Caco-2 (cell line): ENCODE results near the gene MGARP. TPM values are rescaled to one million over a fixed set of nuclear protein-coding genes. Genes with fewer than 3 reads are reported as not detected.

Source experiments
- BruUV-seq: library from RNA; stranded (reverse); fragments of 400-500 nt; replicated peaks from 2 replicates; lab custom pipeline; 2021; lab: Mats Ljungman, UMichigan
- CTCF ChIA-PET: fragments of 300-600 bp; sonication (Branson Sonifier 250); formaldehyde crosslinking; loops from one replicate; lab custom pipeline; 2022; ENCODE audit warnings: antibody characterized with exemption; lab: Charles Lee
- POLR2A ChIA-PET: fragments of 300-600 bp; sonication (Branson Sonifier 250); formaldehyde crosslinking; loops from one replicate; lab custom pipeline; 2022; ENCODE audit warnings: antibody characterized with exemption; lab: Charles Lee
- DNase-seq, 2 experiments: peaks; one replicate each; pipeline versions ENCODE4 v3.0.0 to v3.0.0-alpha.2; 2020 to 2022
- H3K27me3 ChIP-seq: replicated peaks from 2 replicates; pipeline ENCODE4 v1.6.0; 2011; ENCODE audit warnings: low read length; ENCODE audit not compliant: control insufficient read depth, insufficient read depth
- H3K36me3 ChIP-seq: 2 replicates; pipeline ENCODE4 v1.5.1; 2011; ENCODE audit warnings: low read length; ENCODE audit not compliant: control insufficient read depth, insufficient read depth
- H3K4me1 ChIP-seq: fragments of 250-450 bp; sonication (Bioruptor Pico); 2 replicates; pipeline ENCODE4 v1.5.1; 2020; ENCODE audit warnings: mild to moderate bottlenecking
- H3K4me3 ChIP-seq: 2 replicates; pipeline ENCODE4 v1.5.1; 2011; ENCODE audit warnings: low read depth, mild to moderate bottlenecking, control low read depth, low read length
- H3K9me3 ChIP-seq: fragments of 250-450 bp; sonication (Bioruptor Pico); 2 replicates; pipeline ENCODE4 v1.5.1; 2020; ENCODE audit warnings: mild to moderate bottlenecking, moderate library complexity
- H3K27ac Mint-ChIP-seq: one replicate; pipeline ENCODE4 v1.8.0; 2022; ENCODE audit warnings: mixed read lengths; ENCODE audit not compliant: unreplicated experiment
- H3K27me3 Mint-ChIP-seq: one replicate; pipeline ENCODE4 v1.8.0; 2022; ENCODE audit warnings: mixed read lengths; ENCODE audit not compliant: insufficient read depth, unreplicated experiment
- H3K36me3 Mint-ChIP-seq: one replicate; pipeline ENCODE4 v1.8.0; 2022; ENCODE audit warnings: mild to moderate bottlenecking, mixed read lengths; ENCODE audit not compliant: insufficient read depth, unreplicated experiment
- H3K4me1 Mint-ChIP-seq: one replicate; pipeline ENCODE4 v1.8.0; 2022; ENCODE audit warnings: low read depth, mixed read lengths; ENCODE audit not compliant: unreplicated experiment
- H3K4me3 Mint-ChIP-seq: one replicate; pipeline ENCODE4 v1.8.0; 2022; ENCODE audit warnings: mild to moderate bottlenecking, moderate library complexity, mixed read lengths; ENCODE audit not compliant: unreplicated experiment
- H3K9me3 Mint-ChIP-seq: one replicate; pipeline ENCODE4 v1.8.0; 2022; ENCODE audit warnings: mixed read lengths; ENCODE audit not compliant: unreplicated experiment
- CTCF ChIP-seq, 2 experiments: fragments of 200-600 bp in 1 of 2; IDR thresholded peaks; 1 replicate in 1 of 2; 2 replicates in 1 of 2; pipeline versions ENCODE4 v1.5.1 to v1.8.0; 2011 to 2022; ENCODE audit warnings: antibody characterized with exemption in 1 of 2, control low read depth in 1 of 2, inconsistent platforms in 1 of 2, low read depth in 1 of 2, low read length in 1 of 2, mild to moderate bottlenecking in 1 of 2, moderate library complexity in 1 of 2; ENCODE audit not compliant: insufficient read depth in 1 of 2, severe bottlenecking in 1 of 2, unreplicated experiment in 1 of 2
- intact Hi-C: fragments of 100-400 bp; cut with micrococcal nuclease; formaldehyde crosslinking; loops from one replicate; pipeline ENCODE4 v1.10.0; 2022; ENCODE audit not compliant: unreplicated experiment
- total RNA-seq: library from RNA; stranded (reverse); gene quantifications from 2 replicates; pipeline ENCODE4 v1.2.3, GENCODE V29; 2022

Gene MGARP
- total RNA-seq, 1 experiment from 2014 or later = 0.23 TPM

- Mint-ChIP-seq H3K36me3 (no peaks in the 10 kb centered on the region), H3K27me3 (no peaks in the 10 kb centered on the region), H3K4me3 (no peak overlapping the region), H3K4me1 (peaks cover 6% of the 10 kb centered on the region), H3K27ac (no peak overlapping the region), H3K9me3 (no peaks in the 10 kb centered on the region)
- no TSS peak for BruUV-seq
- H3K4me1 ChIP-seq = peaks cover 21% of the 10 kb centered on the region; the same call in 1 of the 2 replicates
- POLR2A ChIA-PET = no interaction called here
- no peak for TF ChIP-seq CTCF (IDR thresholded peaks at IDR 0.05; ENCODE audit: insufficient read depth in 1 of 2, low read depth in 1 of 2, low read length in 1 of 2, severe bottlenecking in 1 of 2, unreplicated experiment in 1 of 2)
- CTCF ChIA-PET = no interaction called here
- DNase-seq = no peak
- no peaks in the 10 kb centered on the region for H3K36me3 ChIP-seq
- no peaks in the 10 kb centered on the region for H3K27me3 ChIP-seq
- H3K4me3 ChIP-seq = no peak overlapping the region
- intact Hi-C loops = no loop called here
- no peaks in the 10 kb centered on the region for H3K9me3 ChIP-seq
Measured at GRCh38 chr4:139278912-139279759, 889 bp downstream of the MGARP start.

- no peak for TF ChIP-seq CTCF (IDR thresholded peaks at IDR 0.05; ENCODE audit: insufficient read depth in 1 of 2, low read depth in 1 of 2, low read length in 1 of 2, severe bottlenecking in 1 of 2, unreplicated experiment in 1 of 2)
- no peak overlapping the region for H3K4me3 ChIP-seq
- H3K36me3 ChIP-seq = no peaks in the 10 kb centered on the region
- no peaks in the 10 kb centered on the region for H3K27me3 Mint-ChIP-seq
- peaks cover 21% of the 10 kb centered on the region; the same call in 1 of the 2 replicates for H3K4me1 ChIP-seq
- H3K27ac Mint-ChIP-seq = no peak overlapping the region
- CTCF ChIA-PET = no interaction called here
- H3K9me3 Mint-ChIP-seq = no peaks in the 10 kb centered on the region
- H3K4me3 Mint-ChIP-seq = no peak overlapping the region
- no peaks in the 10 kb centered on the region for H3K36me3 Mint-ChIP-seq
- BruUV-seq = no TSS peak
- peaks cover 6% of the 10 kb centered on the region for H3K4me1 Mint-ChIP-seq
- POLR2A ChIA-PET = no interaction called here
- H3K9me3 ChIP-seq = no peaks in the 10 kb centered on the region
- no peak for DNase-seq
- intact Hi-C loops = no loop called here
- H3K27me3 ChIP-seq = no peaks in the 10 kb centered on the region
Measured at GRCh38 chr4:139278485-139278884, 1.5 kb downstream of the MGARP start.

GRCh38 chr4:139275281-139275735 is 4.7 kb downstream of the MGARP start:
- no peak for DNase-seq
- H3K36me3 ChIP-seq = no peaks in the 10 kb centered on the region
- no peaks in the 10 kb centered on the region for H3K9me3 ChIP-seq
- no TSS peak for BruUV-seq
- POLR2A ChIA-PET = no interaction called here
- no peaks in the 10 kb centered on the region for H3K27me3 ChIP-seq
- TF ChIP-seq CTCF (IDR thresholded peaks at IDR 0.05; ENCODE audit: insufficient read depth in 1 of 2, low read depth in 1 of 2, low read length in 1 of 2, severe bottlenecking in 1 of 2, unreplicated experiment in 1 of 2) = no peak
- intact Hi-C loops = no loop called here
- H3K27ac Mint-ChIP-seq = no peak overlapping the region
- CTCF ChIA-PET = no interaction called here
- peaks cover 6% of the 10 kb centered on the region for H3K4me1 Mint-ChIP-seq
- no peaks in the 10 kb centered on the region for H3K9me3 Mint-ChIP-seq
- peaks cover 9% of the 10 kb centered on the region; the same call in 1 of the 2 replicates for H3K4me1 ChIP-seq
- no peak overlapping the region for H3K4me3 Mint-ChIP-seq
- no peaks in the 10 kb centered on the region for H3K27me3 Mint-ChIP-seq
- no peak overlapping the region for H3K4me3 ChIP-seq
- H3K36me3 Mint-ChIP-seq = no peaks in the 10 kb centered on the region
